Right lobe of liver (tissue), 4 donors: ENCODE measurements around the gene SUSD5.

ENCODE experiments used
- CTCF ChIP-seq, 4 donors: fragments of 200-600 bp in 3 of 4; fragments of 450-650 bp in 1 of 4; IDR thresholded peaks; one replicate each; pipeline versions ENCODE4 v1.5.1 to v1.8.0; 2016 to 2022; ENCODE audit warnings: antibody characterized with exemption in 4 of 4, mild to moderate bottlenecking in 2 of 4
- POLR2A ChIP-seq: fragments of 450-650 bp; IDR thresholded peaks from one replicate; pipeline ENCODE4 v1.6.1; 2017; ENCODE audit warnings: antibody characterized with exemption, mild to moderate bottlenecking
- donor health status: DM: no; HTN: no; CAD: no.
- donor health status: DM: no; HTN: no; CAD: no.
- donor health status: DM: no; HTN: yes; CAD: no.

DNA sequence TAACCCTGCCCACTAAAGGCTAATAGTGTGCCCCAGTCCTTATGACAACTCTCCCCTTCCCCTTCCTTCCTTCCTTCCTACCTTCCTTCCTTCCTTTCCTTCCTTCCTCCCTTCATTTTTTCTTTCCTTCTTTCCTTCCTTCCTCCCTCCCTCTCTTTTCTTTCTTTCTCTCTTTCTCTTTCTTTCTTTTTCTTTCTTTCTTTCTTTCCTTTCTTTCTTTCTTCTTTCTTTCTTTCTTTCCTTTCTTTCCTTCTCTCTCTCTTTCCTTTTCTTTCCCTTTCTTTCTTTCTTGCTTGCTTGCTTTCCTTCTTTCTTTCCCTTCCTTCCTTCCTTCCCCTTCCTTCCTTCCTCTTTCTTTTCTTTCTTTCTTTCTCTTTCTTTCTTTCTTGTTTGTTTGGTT lies 28.2 kb upstream of the SUSD5 start:
- TF ChIP-seq CTCF (IDR thresholded peaks at IDR 0.05) (no peak), POLR2A (no peak)
